DMS79 (cell line): ENCODE data around the gene PDLIM7.
"Not testable (repeated sequence)": the region's sequence is repeated elsewhere in the genome, so short reads cannot be mapped to it uniquely, and the experiment has no call there.

ENCODE experiments used
- DNase-seq: peaks from one replicate; lab custom pipeline; 2025; lab: John Stamatoyannopoulos, UW

Gene PDLIM7, protein sequence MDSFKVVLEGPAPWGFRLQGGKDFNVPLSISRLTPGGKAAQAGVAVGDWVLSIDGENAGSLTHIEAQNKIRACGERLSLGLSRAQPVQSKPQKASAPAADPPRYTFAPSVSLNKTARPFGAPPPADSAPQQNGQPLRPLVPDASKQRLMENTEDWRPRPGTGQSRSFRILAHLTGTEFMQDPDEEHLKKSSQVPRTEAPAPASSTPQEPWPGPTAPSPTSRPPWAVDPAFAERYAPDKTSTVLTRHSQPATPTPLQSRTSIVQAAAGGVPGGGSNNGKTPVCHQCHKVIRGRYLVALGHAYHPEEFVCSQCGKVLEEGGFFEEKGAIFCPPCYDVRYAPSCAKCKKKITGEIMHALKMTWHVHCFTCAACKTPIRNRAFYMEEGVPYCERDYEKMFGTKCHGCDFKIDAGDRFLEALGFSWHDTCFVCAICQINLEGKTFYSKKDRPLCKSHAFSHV

DNA sequence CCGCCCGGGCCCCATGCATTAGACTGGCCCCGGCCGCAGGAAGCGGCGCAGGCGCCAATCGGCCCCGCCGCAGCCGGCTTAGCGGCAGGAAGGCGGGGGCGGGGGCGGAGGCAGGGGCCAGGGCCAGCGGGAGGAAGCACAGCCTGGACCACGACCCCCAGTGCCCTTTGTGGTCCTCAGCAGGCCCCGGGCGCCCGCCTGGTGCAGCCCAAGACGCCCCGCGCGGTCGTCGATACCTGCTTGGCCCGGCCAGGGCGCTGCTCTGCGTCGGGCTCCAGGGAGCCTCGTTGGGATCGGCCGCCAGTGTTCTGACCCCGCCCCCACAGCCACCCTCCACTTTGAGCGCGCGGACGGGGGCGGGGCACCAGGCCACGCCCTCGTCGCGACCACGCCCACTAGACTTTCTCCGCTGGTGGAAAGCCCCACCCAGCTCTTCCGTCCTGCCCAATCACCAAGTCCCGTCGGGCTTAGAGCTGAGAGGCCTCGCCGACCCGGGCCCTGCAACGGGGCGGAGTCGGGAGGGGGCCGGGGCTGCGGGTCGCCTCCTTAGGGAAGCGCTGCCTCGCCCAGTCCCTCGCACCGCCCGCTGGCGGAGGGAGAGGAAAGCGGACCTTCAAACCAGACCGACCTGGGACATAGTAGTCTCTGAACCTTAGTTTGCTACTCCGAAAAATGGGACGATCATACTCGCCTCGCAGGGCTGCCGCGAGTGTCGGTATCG lies at the start of gene PDLIM7:
Gene PDLIM7, minus strand, starts transcription at position 313 of the 721 bp plus-strand sequence. CDS start 1,092 bp downstream, outside the sequence.
- peak; percentile 60 for DNase-seq

DNA sequence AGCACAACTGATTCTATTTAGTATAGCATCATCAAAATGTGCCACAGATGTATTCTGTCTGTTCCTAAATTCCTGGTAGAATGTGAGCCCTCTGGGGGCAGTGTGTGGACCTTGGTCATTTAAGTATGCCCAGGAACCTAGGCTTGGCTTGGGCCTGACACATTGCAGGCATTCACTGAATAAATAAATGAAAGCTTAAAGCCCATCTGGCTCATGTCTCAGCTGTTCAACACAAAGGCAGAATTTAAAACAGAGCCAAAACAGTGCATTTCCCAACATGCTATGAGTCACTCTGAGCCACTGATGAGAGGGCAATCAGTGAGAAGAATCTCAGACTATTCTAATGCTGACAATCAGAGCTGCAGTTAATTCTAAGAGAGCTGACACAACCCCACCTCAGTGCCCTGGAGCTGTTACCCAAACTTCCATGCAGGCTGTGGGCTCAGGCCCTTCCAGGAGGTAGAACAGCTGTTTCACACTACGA lies 48.9 kb upstream of the PDLIM7 start:
- DNase-seq: no peak

DNA sequence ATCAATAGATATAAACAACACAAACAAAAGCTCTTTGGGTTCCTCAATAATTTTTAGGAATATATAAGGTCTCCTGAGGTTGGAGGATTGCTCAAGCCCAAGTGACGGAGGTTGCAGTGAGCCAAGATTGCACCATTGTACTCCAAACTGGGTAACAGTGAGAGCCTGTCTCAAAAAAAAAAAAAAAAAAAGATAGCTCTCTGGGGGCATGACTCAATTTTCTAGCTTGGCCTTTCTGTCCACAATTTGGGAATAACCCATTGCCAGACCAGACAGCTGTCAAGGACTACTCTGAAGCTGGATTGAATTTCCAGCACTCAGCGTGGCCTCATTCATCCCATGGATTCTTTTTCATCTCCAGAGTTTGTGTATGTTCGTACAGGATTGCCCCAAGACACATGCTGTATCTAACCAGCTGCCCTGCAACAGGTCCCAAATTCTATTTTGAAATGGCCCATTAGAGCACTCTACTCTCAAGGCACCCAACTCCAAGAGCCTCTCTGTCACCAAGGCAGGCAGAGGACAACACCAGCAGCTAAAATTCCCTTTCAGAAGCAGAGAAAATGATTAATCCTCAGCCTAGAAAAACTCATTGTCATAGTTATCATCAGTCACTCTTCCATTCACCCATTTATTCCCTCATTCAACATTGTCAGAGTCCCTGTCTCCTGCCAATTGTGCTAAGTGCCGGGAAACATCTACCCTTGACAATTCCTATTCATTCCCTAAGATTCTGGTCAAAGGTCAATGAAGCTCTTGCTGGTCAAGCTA lies 48.3 kb upstream of the PDLIM7 start:
- no peak for DNase-seq

DNA sequence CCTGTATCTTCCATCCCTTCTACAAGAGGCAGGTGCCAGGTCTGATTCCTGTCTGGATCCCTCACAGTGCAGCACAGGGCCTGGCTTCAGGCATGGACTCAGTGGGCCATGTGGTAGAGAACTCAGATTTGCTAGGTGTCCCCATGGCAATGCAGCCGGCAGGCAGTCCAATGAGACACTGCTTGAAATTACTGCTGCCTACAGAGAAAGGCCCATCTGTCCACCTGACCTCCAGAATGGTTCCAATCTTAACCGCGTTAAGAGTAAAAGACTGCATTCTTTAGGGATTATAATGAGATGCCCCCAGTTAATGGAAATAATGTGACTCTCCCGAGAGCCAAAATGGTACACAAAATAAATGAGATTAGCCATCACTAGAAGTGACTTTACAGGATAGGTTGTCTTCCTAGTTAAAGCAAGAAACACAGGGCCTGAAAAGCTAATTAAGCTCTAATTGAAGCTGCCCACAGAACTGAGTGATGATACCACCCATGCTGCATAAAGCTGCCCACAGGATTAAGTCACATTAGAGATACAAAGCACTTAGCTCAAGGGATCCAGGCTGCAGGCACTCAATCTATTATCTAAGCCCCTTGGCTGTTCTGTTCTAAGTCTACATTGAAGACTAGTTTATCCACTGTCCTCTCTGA lies 45.5 kb upstream of the PDLIM7 start:
- DNase-seq: no peak

DNA sequence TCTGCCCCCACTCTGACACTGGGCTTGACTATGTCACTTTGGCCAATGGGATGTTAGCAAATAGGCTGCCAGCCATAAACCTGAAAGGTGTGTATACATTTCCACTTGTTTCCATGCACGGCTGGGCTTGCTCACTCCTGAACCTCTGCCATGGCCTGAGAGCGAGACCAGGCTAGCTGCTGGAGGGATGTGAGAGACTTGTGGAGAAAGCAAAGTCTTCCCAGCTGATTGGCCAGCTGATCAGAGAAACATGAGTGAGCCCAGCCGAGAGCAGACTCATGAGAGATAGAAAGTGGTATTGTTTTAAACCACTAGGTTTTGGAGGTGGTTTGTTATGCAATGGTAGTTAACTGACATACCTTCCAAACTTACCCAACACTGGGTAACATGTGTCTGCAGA lies 43.0 kb upstream of the PDLIM7 start:
- no peak for DNase-seq

DNA sequence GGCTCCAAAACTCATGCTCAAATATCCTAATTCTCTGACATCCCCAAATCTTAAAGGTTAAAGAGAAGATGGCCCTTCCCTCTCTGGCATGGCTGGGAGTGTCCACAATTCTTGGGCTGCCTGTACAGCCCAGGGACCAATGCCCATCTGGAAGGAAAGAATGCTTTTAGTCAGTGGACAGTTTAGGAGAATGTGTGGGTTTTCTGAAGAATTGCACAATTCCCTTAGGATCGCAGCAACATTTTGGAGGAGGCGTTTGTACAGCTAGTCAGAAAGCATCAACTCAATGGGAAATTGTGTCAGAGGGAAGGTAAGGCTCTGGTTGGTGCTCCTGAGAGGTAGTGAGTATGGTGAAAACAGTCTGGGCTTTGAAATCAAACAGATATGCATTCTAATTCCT lies 42.0 kb upstream of the PDLIM7 start:
- DNase-seq: no peak

DNA sequence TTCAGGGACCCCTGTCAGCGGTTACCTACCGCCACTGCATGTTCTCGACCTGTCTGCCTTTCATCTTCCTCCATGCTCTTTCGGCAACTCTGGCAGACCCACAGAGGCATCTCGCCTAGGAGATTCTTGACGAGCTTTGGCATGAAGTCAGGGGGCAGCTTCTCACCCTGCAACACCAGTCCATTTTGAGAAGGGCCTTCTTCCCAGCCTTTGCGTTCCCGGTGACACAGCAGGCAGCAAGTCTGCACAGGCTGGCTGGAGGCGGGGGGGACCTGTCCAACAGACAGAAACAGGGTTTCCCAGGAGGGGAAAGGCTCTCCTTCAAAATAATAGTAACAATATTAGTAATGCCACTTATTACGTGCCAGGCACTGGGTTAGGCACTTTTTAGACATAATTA lies 41.5 kb upstream of the PDLIM7 start:
- DNase-seq: no peak

DNA sequence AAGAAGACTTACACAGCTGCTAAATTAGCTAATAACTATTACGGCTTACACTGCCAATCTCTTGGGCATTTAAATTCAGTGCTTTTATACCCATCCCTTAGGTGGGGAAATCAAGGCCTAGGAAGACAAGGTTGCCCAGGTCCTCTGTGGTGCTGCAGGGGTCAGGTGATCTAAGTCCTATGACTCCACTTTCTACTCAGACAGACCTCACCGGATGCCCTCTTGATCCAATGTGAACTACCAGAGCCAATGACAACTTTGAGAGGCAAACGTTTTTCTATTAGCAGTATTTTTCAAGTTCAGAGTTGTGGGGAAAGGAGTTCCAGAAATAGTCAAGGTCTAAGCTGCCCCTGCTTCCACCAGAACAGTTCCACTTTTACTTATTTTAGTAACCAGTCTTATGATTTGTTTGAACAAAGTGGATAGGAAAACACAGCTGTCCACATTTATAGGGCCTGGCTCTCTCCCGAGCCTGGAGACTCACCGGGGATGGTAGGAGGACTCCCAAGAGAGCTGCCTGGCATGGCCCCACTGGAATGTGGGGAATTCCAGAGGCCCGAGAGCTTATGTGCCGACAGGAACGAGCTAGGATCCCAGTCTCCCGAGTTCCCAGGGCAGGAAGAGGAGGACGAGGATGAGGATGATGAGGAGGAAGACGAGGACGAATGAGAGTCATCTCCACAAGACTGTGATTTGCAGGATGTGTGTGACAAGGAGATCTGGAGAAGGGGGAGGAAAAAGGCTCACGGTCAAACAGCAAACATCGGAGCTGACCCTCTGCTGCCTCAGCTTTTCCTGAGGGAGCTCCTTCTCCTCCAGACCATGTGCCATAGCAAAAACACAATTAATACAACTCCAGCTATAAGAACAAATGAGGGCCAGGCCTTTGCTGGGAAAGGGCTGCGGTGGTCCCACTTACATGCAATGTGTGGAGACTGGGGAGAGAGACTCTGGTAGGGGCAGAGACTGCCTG lies 40.3 kb upstream of the PDLIM7 start:
- no peak for DNase-seq

DNA sequence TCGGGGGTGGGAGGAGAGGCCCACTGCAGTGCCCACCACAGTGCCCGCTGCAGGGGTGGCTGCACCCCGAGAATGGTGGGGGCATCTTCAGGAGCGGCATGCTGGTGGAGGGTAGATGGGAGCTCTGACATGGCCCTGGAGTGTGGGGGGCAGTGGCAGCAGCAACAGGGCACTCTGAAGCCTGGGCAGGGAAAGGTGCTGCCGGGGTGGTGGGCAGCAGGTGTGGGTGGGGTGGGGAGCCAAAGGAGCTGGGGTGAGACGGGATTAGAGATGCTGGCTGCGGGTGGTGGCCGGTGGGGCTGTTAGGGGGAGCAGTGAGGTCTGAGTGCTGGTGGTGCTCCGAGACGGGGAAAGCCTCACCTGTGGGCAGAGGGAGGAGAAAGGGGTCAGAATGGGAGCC lies 39.0 kb upstream of the PDLIM7 start:
- no peak for DNase-seq

DNA sequence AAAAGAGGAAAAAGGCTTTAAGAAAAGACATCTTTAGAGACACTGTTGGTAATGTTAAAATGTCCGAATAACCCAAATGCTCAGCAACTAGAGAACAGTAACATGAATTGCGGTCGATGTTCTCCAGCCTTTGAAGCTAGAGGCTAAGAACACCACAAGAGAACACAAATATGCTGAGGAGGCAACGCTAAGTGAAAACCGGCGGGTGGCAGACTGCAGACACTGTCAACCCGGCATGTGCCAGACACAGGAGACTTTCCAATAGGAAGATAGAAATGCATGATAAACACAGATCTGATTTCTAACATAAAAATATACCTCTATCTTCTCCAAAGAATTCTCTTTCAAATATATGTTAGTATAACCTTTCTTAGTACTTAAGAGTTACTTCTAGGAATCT lies 37.7 kb upstream of the PDLIM7 start:
- DNase-seq: no peak

DNA sequence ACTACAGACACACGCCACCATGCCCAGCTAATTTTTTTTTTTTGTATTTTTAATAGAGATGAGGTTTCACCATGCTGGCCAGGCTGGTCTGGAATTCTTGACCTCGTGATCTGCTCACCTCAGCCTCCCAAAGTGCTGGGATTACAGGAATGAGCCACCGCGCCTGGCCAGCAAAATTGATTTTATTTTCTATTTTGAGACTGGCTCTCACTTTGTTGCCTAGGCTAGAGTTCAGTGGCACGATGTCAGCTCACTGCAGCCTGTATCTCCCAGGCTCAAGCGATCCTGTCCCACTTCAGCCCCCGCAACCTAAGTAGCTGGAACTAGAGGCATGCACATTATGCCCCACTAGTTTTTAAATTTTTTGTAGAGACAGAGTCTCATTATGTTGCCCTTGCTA lies 37.0 kb upstream of the PDLIM7 start:
- not testable (repeated sequence) for DNase-seq

DNA sequence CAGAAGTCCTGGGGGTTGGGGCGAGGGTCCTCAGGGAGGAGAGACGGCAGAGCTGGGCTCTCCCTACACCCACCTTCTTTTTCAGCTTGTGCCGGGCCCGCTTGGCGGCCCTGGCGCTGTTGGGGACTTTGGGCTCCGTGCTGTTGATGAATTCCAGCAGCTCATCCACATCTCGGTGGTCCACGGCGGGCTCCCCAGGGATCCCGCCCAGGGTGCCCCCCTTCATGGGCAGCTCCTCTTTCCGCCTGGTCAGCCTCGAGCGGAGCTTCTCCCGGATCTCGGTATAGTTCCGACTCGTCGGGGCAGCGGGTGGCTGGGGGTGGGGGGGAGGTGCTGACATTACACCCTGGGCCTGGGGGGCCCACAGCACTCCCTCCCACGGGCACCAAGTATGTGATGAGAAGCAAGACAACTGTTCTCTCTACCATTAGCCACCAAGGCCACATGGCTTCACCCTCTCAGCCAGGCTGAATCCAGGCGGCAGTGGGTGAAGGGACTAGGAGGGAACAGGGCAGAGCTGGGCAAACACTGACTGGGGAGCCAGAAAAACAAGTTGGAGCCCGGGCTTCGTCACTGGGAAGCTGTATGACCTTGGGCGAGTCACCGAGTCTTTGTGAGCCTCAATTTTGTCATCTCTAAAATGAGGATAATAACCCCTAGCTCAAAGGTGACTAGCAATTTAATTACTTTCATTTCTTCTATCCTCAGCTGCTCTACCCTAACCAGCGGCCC lies 34.0 kb upstream of the PDLIM7 start:
- DNase-seq: no peak

DNA sequence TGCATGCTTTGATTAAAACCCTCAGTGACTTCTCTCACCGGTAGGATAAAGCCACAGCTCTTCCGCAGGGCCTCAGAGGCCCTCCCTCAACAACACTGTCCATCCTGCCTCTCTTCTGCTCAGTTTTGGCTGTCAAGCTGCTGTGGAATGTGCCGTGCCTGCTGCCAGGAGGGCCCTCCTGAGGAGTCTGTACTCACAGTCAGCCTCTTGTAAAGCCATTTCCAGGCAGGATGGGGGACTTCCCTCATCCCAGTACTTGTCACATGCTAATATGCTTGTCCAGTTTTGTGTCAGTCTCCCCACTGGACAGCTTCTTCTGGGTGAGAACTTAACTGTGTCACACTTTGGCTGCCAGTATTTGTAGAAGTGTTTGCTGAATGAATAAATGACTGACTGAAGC lies 33.2 kb upstream of the PDLIM7 start:
- no peak for DNase-seq

DNA sequence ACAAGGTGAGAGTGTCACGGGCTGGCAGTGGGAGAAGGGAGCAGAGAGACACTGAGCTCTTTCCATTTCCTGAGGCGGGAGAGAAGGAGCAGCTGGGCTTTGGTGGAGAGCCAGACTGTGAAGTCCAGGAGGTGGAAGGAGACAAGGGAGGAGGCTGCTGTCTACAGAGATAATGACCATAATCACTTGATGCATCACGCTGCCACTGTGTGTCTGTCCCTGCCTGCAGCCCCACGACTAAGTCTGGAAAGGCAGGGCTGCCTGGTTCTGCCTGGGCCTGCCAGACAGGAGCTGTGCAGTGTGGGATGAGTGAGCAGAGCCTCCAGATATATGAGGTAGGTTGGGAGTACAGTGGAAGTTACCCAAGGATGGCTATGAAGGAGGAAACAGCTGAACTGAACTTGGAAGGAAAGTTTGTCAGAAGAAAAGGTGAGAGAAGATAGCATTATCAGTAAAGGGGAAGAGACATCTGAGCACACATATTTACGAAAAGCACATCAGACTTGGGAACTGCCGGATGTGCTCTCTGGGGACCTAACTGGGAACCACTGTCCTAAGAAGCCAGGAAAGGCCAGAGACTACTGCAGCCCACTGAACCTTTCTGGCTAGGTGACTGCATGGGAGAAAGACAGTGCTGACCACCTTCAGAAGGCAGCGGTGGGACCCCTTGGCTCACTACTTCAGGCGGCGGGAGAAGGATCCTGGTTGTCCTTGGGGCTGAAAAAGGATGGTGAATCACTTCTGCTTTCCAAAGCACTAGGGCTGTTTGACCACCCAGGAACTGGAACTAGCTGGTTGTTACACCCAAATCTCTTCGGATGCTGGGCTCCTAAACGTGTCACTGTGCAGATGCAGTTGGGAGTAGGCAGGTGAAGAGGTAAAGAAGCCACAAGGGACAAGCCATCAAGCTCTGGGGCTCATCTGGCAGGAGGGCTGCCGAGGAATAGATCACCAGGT lies 32.1 kb upstream of the PDLIM7 start:
- DNase-seq: no peak

DNA sequence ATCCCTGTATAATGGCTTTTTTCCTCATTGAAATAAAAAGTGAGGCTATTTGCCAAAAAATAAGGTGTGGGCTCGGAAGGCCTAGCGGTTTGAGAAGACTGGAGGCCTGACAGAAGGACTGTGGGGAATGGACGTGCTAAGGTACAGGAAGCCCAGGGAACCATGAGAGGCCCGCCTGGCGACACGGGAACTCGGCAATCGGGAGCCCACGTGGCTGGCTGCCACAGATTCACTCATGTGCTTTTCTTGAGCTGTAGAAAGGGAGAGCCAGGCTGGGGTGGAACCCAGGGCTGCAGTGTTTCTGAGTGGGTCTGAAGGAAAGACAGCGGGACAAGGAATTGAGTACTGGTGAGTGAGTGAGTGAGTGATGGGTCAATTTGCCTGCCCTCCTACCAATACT lies 31.2 kb upstream of the PDLIM7 start:
- DNase-seq: no peak

DNA sequence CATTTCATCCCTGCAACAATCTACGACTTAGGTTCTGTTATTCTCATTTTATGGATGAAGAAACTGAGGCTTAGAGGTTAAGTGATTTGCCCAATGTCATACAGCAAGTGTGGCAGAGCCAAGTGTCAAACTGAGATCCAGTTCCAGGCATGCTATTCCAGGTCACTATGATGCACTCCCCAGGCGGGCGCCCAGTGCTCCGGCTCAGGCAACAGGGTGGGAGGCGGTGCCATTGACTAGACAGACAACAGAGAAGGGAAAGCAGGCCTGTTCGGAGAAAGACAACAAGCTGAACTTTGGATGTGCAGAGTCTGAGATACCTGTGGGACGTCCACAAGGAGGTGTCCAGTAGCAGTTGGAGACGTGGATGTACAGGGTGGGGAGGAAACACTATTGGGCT lies 30.2 kb upstream of the PDLIM7 start:
- DNase-seq: no peak

DNA sequence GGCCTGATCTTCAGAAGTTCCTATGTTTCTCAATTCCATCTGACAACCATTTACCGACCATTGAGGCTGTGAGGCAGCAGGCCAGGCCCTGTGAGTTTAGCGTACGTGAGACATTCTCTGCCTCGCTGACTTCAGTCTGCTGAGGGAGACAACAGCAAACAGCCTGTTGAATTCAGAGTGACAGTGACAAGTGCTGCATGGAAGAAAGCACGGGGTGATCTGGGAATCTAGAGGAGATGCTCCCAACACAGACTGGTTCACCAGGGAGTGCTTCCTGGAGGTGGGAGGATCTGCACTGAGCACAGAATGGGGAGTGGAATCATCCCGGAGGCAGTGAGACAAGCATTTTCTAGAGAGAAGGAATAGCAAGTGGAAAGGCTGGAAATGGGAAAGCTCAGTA lies 29.4 kb upstream of the PDLIM7 start:
- no peak for DNase-seq

DNA sequence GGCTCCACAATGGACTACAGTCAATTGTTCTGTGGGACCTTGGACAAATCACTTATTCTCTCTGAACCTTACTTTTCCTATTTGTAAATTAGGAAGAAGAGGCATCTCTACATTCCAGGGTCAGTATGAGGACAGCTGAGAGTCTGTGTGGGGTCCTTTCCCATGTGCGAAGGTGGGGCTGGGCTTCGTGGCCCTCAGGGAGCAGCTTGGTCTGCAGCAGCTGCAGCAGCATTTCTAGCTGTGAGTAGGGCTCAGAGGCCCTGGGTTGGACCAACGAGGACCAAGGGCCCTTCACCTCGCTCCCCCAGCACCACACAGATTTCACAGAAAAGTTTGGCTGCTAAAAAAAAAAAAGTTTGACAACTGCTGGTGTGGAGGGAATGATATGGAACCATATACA lies 28.8 kb upstream of the PDLIM7 start:
- no peak for DNase-seq
